GM11168 (cell line): ENCODE data around the gene CDC20.

Experiments
- in situ Hi-C: fragments of 300-500 bp; cut with MboI; formaldehyde crosslinking; loops from one replicate; pipeline ENCODE4 v1.12.0; 2022; ENCODE audit warnings: low sequenced_read_pairs; ENCODE audit not compliant: unreplicated experiment

Gene CDC20

GRCh38 chr1:43410571-43410970, 51.8 kb downstream of the CDC20 start:
- in situ Hi-C loops, result loop anchor here (10.0 kb wide), 1 partner anchor 176 kb away; no protein-coding TSS in a partner anchor
